Activated CD4-positive, alpha-beta T cell treated with anti-CD3 and anti-CD28 coated beads, Interleukin-2, amount 50 U/mL, for 4 hours (primary cell): Measurements from ENCODE around the gene KCNMA1.
"Not testable (repeated sequence)": the region's sequence is repeated elsewhere in the genome, so short reads cannot be mapped to it uniquely, and the experiment has no call there.

Experiments used
- DNase-seq, 2 experiments: peaks; one replicate each; pipeline ENCODE4 v3.0.0-alpha.2; 2020

KCNMA1 gene

GRCh38 chr10:77602913-77603533, 34.6 kb downstream of the KCNMA1 start:
- DNase-seq: no peak

- DNase-seq: no peak
Measured at GRCh38 chr10:77602231-77602912, 35.2 kb downstream of the KCNMA1 start.

GRCh38 chr10:77601488-77601887, 36.1 kb downstream of the KCNMA1 start:
- DNase-seq: no peak

GRCh38 chr10:77600640-77601039, 37.0 kb downstream of the KCNMA1 start:
- no peak for DNase-seq

GRCh38 chr10:77599651-77600050, 38.0 kb downstream of the KCNMA1 start:
- DNase-seq: no peak

GRCh38 chr10:77598606-77599005, 39.0 kb downstream of the KCNMA1 start:
- DNase-seq: no peak

GRCh38 chr10:77597560-77597959, 40.0 kb downstream of the KCNMA1 start:
- no peak for DNase-seq

- no peak for DNase-seq
Measured at GRCh38 chr10:77594471-77594783, 43.2 kb downstream of the KCNMA1 start.

GRCh38 chr10:77593771-77594470, 43.7 kb downstream of the KCNMA1 start:
- DNase-seq: no peak

GRCh38 chr10:77592946-77593636, 44.5 kb downstream of the KCNMA1 start:
- no peak for DNase-seq

GRCh38 chr10:77592510-77592909, 45.1 kb downstream of the KCNMA1 start:
- DNase-seq: no peak

- DNase-seq: no peak
Measured at GRCh38 chr10:77591238-77591880, 46.2 kb downstream of the KCNMA1 start.

- DNase-seq: no peak
Measured at GRCh38 chr10:77590344-77591237, 47.0 kb downstream of the KCNMA1 start.

GRCh38 chr10:77589703-77590102, 47.9 kb downstream of the KCNMA1 start:
- not testable (repeated sequence) for DNase-seq

GRCh38 chr10:77588886-77589285, 48.7 kb downstream of the KCNMA1 start:
- no peak for DNase-seq

GRCh38 chr10:77587416-77587790, 50.2 kb downstream of the KCNMA1 start:
- DNase-seq: no peak

- no peak for DNase-seq
Measured at GRCh38 chr10:77586719-77587415, 50.7 kb downstream of the KCNMA1 start.

GRCh38 chr10:77584938-77585337, 52.7 kb downstream of the KCNMA1 start:
- DNase-seq: no peak

- DNase-seq: no peak
Measured at GRCh38 chr10:77583527-77583926, 54.1 kb downstream of the KCNMA1 start.

GRCh38 chr10:77582710-77583115, 54.9 kb downstream of the KCNMA1 start:
- DNase-seq: no peak

GRCh38 chr10:77581738-77582137, 55.9 kb downstream of the KCNMA1 start:
- no peak for DNase-seq

- no peak for DNase-seq
Measured at GRCh38 chr10:77580482-77580881, 57.1 kb downstream of the KCNMA1 start.
